GM19463 (cell line): ENCODE results near the gene EPC1.

Experiments used
- ATAC-seq: cut with Tn5 transposase; IDR thresholded peaks from one replicate; pipeline ENCODE4 v1.9.1; 2021; ENCODE audit warnings: mild to moderate bottlenecking, moderate library complexity; ENCODE audit not compliant: unreplicated experiment

The EPC1 gene

GRCh38 chr10:32338262-32338661 is 8.7 kb downstream of the EPC1 start:
- ATAC-seq = no peak

- ATAC-seq = no peak
Observed at GRCh38 chr10:32337350-32337749, 9.6 kb downstream of the EPC1 start.

- no peak for ATAC-seq
Observed at GRCh38 chr10:32333849-32334248, 13.1 kb downstream of the EPC1 start.

GRCh38 chr10:32332299-32332750 is 14.6 kb downstream of the EPC1 start:
- ATAC-seq = peak; percentile 96

- no peak for ATAC-seq
Observed at GRCh38 chr10:32331606-32332005, 15.4 kb downstream of the EPC1 start.

GRCh38 chr10:32330214-32330613 is 16.7 kb downstream of the EPC1 start:
- no peak for ATAC-seq

GRCh38 chr10:32329061-32329460 is 17.9 kb downstream of the EPC1 start:
- no peak for ATAC-seq

GRCh38 chr10:32328499-32328898 is 18.5 kb downstream of the EPC1 start:
- no peak for ATAC-seq

GRCh38 chr10:32327364-32327691 is 19.6 kb downstream of the EPC1 start:
- no peak for ATAC-seq

- no peak for ATAC-seq
Observed at GRCh38 chr10:32326680-32327363, 20.1 kb downstream of the EPC1 start.

GRCh38 chr10:32326119-32326518 is 20.8 kb downstream of the EPC1 start:
- peak; percentile 60 for ATAC-seq

- ATAC-seq = no peak
Observed at GRCh38 chr10:32323051-32323450, 23.9 kb downstream of the EPC1 start.

GRCh38 chr10:32321016-32321631 is 25.8 kb downstream of the EPC1 start:
- no peak for ATAC-seq

- ATAC-seq = peak; percentile 44
Observed at GRCh38 chr10:32318476-32318896, 28.5 kb downstream of the EPC1 start.

GRCh38 chr10:32317795-32318357 is 29.1 kb downstream of the EPC1 start:
- peak; percentile 90 for ATAC-seq

- no peak for ATAC-seq
Observed at GRCh38 chr10:32315424-32315823, 31.5 kb downstream of the EPC1 start.

- no peak for ATAC-seq
Observed at GRCh38 chr10:32314588-32314987, 32.4 kb downstream of the EPC1 start.

GRCh38 chr10:32308027-32308603 is 38.8 kb downstream of the EPC1 start:
- ATAC-seq = peak; percentile 80

GRCh38 chr10:32307609-32308008 is 39.3 kb downstream of the EPC1 start:
- no peak for ATAC-seq

GRCh38 chr10:32299354-32299980 is 47.5 kb downstream of the EPC1 start:
- no peak for ATAC-seq

GRCh38 chr10:32298075-32298812 is 48.7 kb downstream of the EPC1 start:
- ATAC-seq = no peak
